B cell (primary cell): ENCODE results near the gene CHCHD3. TPM values are rescaled to one million over a fixed set of nuclear protein-coding genes. Genes with fewer than 3 reads are reported as not detected.

Experiments
- ATAC-seq: fragments of 200-7000 bp; cut with Tn5 transposase; one replicate; pipeline ENCODE4 v1.10.0; 2021; ENCODE audit warnings: low read depth, mild to moderate bottlenecking, moderate number of reproducible peaks, moderate library complexity
- CTCF ChIA-PET: fragments of 350-600 bp; sonication (Branson Sonifier 250); formaldehyde crosslinking; loops from one replicate; lab custom pipeline; 2021; ENCODE audit warnings: antibody characterized with exemption, inconsistent platforms; lab: Charles Lee
- POLR2A ChIA-PET: fragments of 350-600 bp; sonication (Branson Sonifier 250); formaldehyde crosslinking; loops from one replicate; lab custom pipeline; 2021; ENCODE audit warnings: antibody characterized with exemption; lab: Charles Lee
- DNase-seq: peaks from one replicate; pipeline ENCODE4 v3.0.0; 2013
- H2AFZ ChIP-seq: 2 replicates; pipeline ENCODE4 v1.6.1; 2012; ENCODE audit warnings: mild to moderate bottlenecking, low read depth, low read length; ENCODE audit not compliant: insufficient read depth, poor library complexity, severe bottlenecking
- H3K27ac ChIP-seq, 2 donors: 1 replicate in 1 of 2; 2 replicates in 1 of 2; pipeline ENCODE4 v1.5.1; 2012 to 2013; ENCODE audit warnings: low read length in 2 of 2, mild to moderate bottlenecking in 2 of 2, moderate library complexity in 1 of 2
- H3K27me3 ChIP-seq, 4 experiments: fragments of 200-600 bp in 1 of 4; sonication (generic) in 1 of 4; replicated peaks in 1 of 4; 1 replicate in 2 of 4; 2 replicates in 2 of 4; pipeline versions ENCODE4 v1.6.1 to v1.7.0; 2013 to 2016; ENCODE audit warnings: low read length in 3 of 4, mild to moderate bottlenecking in 2 of 4, mixed read lengths in 1 of 4, moderate library complexity in 1 of 4; ENCODE audit not compliant: insufficient read depth in 4 of 4, control insufficient read depth in 3 of 4; ENCODE audit errors: control extremely low read depth in 1 of 4
- H3K36me3 ChIP-seq, 2 experiments: replicated peaks in 1 of 2; 1 replicate in 1 of 2; 2 replicates in 1 of 2; pipeline versions ENCODE4 v1.6.1 to v1.7.1; 2013; ENCODE audit warnings: low read length in 1 of 2; ENCODE audit not compliant: insufficient read depth in 2 of 2, control insufficient read depth in 1 of 2; ENCODE audit errors: control extremely low read depth in 1 of 2, extremely low read depth in 1 of 2
- H3K4me1 ChIP-seq, 2 donors: fragments of 200-600 bp in 1 of 2; sonication (generic) in 1 of 2; 1 replicate in 1 of 2; 2 replicates in 1 of 2; pipeline versions ENCODE4 v1.5.1 to v1.6.1; 2013 to 2017; ENCODE audit warnings: low read length in 2 of 2; ENCODE audit not compliant: control insufficient read depth in 2 of 2, insufficient read depth in 2 of 2
- H3K4me2 ChIP-seq: replicated peaks from 2 replicates; pipeline ENCODE3; 2012; ENCODE audit warnings: mild to moderate bottlenecking, low read depth, low read length; ENCODE audit not compliant: poor library complexity, severe bottlenecking
- H3K4me3 ChIP-seq, 5 experiments: fragments of 200-600 bp in 1 of 5; sonication (generic) in 1 of 5; 1 replicate in 3 of 5; 2 replicates in 2 of 5; pipeline versions ENCODE4 v1.5.1 to v1.7.0; 2011 to 2016; ENCODE audit warnings: low read length in 4 of 5, mild to moderate bottlenecking in 4 of 5, low read depth in 2 of 5, control low read depth in 1 of 5, moderate library complexity in 1 of 5; ENCODE audit not compliant: insufficient read depth in 1 of 5; ENCODE audit errors: control extremely low read depth in 1 of 5, extremely low read depth in 1 of 5
- H3K79me2 ChIP-seq: fragments of 200-600 bp; sonication (generic); one replicate; pipeline ENCODE4 v1.6.0; 2016; ENCODE audit warnings: low read length; ENCODE audit not compliant: control insufficient read depth, insufficient read depth
- H3K9ac ChIP-seq: fragments of 200-600 bp; sonication (generic); 2 replicates; pipeline ENCODE4 v1.6.1; 2017; ENCODE audit warnings: mild to moderate bottlenecking, low read length, moderate library complexity
- H3K9me3 ChIP-seq, 3 donors: one replicate each; pipeline versions ENCODE4 v1.6.1 to v1.7.1; 2013; ENCODE audit warnings: low read length in 2 of 3; ENCODE audit not compliant: control insufficient read depth in 2 of 3, insufficient read depth in 1 of 3; ENCODE audit errors: control extremely low read depth in 1 of 3
- H4K20me1 ChIP-seq: 2 replicates; pipeline ENCODE4 v1.6.0; 2012; ENCODE audit warnings: mild to moderate bottlenecking, low read length; ENCODE audit not compliant: insufficient read depth, control insufficient read depth, poor library complexity, severe bottlenecking
- H3K27ac Mint-ChIP-seq: one replicate; pipeline ENCODE4 v1.8.0; 2021; ENCODE audit warnings: mixed read lengths
- H3K27me3 Mint-ChIP-seq: one replicate; pipeline ENCODE4 v1.8.0; 2021; ENCODE audit warnings: mixed read lengths
- H3K4me1 Mint-ChIP-seq: one replicate; pipeline ENCODE4 v1.8.0; 2021; ENCODE audit warnings: mixed read lengths
- H3K4me3 Mint-ChIP-seq: one replicate; pipeline ENCODE4 v1.8.0; 2021; ENCODE audit warnings: mixed read lengths
- H3K9me3 Mint-ChIP-seq: one replicate; pipeline ENCODE4 v1.8.0; 2022; ENCODE audit warnings: mixed read lengths; ENCODE audit not compliant: insufficient read depth
- CTCF ChIP-seq: fragments of 200-600 bp; IDR thresholded peaks from one replicate; pipeline ENCODE4 v1.8.0; 2022; ENCODE audit warnings: antibody characterized with exemption, mild to moderate bottlenecking
- EZH2 ChIP-seq: IDR thresholded peaks from 2 replicates; pipeline ENCODE4 v1.6.1; 2012; ENCODE audit warnings: borderline replicate concordance, low read depth, mild to moderate bottlenecking, moderate library complexity, low read length; ENCODE audit not compliant: insufficient read depth, poor library complexity, severe bottlenecking
- WGBS: methylation state at CpG from one replicate; pipeline ENCODE4 v1.1.5; 2013; ENCODE audit warnings: missing lambda C conversion rate; ENCODE audit not compliant: insufficient coverage; 5-methylcytosine and 5-hydroxymethylcytosine counted together
- intact Hi-C: fragments of 100-400 bp; cut with micrococcal nuclease; formaldehyde crosslinking; loops from one replicate; pipeline ENCODE4 v1.10.0; 2022
- polyA plus RNA-seq: library from polyadenylated mRNA; depleted of rRNA; stranded (reverse); fragments of >200 nt; gene quantifications from 2 replicates; pipeline ENCODE4 v1.2.3, GENCODE V29; 2012
- total RNA-seq, 2 donors: library from RNA; stranded (reverse); fragments of 120-200 nt in 1 of 2; gene quantifications; 1 replicate in 1 of 2; 2 replicates in 1 of 2; pipeline versions ENCODE4 v1.2.3 to v1.2.4, GENCODE V29; 2013 to 2022

The CHCHD3 gene
- total and polyA plus RNA-seq, 2 donors (not counting 1 experiment from before 2014, with no cell fraction given) = 20.1 to 38.4 TPM

- Histone ChIP-seq H3K4me2 (no peak overlapping the region), H3K9ac (no peak overlapping the region), H3K36me3 (peaks cover 4 to 6% of the 10 kb centered on the region in 2 experiments), H3K27ac (no peak overlapping the region), H3K9me3 (peaks cover 0 to 2% (median 0%) of the 10 kb centered on the region in 3 donors), H2AFZ (no peak overlapping the region), H4K20me1 (peaks cover 6% of the 10 kb centered on the region), H3K79me2 (no peaks in the 10 kb centered on the region), H3K27me3 (no peaks in the 10 kb centered on the region), H3K4me1 (no peaks in the 10 kb centered on the region), H3K4me3 (no peak overlapping the region)
- ChIA-PET CTCF (no interaction called here), POLR2A (no interaction called here)
- no CpG with 5 or more reads among the region's 3 CpGs for WGBS
- Mint-ChIP-seq H3K4me1 (peaks cover 16% of the 10 kb centered on the region), H3K9me3 (peaks cover 5% of the 10 kb centered on the region), H3K27ac (no peak overlapping the region), H3K4me3 (no peak overlapping the region), H3K27me3 (no peaks in the 10 kb centered on the region)
- ATAC-seq = no peak
- no peak for DNase-seq
- TF ChIP-seq CTCF (no peak), EZH2 (no peak)
- intact Hi-C loops = no loop called here
Measured at GRCh38 chr7:132861424-132861823, 220.5 kb downstream of the CHCHD3 start.

GRCh38 chr7:132859199-132859598 lies 222.7 kb downstream of the CHCHD3 start:
- Mint-ChIP-seq H3K27ac (no peak overlapping the region), H3K9me3 (peaks cover 5% of the 10 kb centered on the region), H3K27me3 (no peaks in the 10 kb centered on the region), H3K4me3 (no peak overlapping the region), H3K4me1 (peaks cover 14% of the 10 kb centered on the region)
- Histone ChIP-seq H3K36me3 (peaks cover 4 to 5% of the 10 kb centered on the region in 2 experiments), H2AFZ (no peak overlapping the region), H3K9ac (no peak overlapping the region), H3K27me3 (no peaks in the 10 kb centered on the region), H4K20me1 (peaks cover 6% of the 10 kb centered on the region), H3K9me3 (peaks cover 0 to 2% (median 0%) of the 10 kb centered on the region in 3 donors), H3K27ac (no peak overlapping the region), H3K4me2 (no peak overlapping the region), H3K4me3 (no peak overlapping the region), H3K79me2 (no peaks in the 10 kb centered on the region), H3K4me1 (no peaks in the 10 kb centered on the region)
- ChIA-PET CTCF (no interaction called here), POLR2A (no interaction called here)
- DNase-seq = no peak
- TF ChIP-seq EZH2 (no peak), CTCF (no peak)
- ATAC-seq = no peak
- no CpG with 5 or more reads among the region's 1 CpG for WGBS
- intact Hi-C loops = no loop called here
